ENCODE measurements around the gene XRRA1.

Gene XRRA1

DNA sequence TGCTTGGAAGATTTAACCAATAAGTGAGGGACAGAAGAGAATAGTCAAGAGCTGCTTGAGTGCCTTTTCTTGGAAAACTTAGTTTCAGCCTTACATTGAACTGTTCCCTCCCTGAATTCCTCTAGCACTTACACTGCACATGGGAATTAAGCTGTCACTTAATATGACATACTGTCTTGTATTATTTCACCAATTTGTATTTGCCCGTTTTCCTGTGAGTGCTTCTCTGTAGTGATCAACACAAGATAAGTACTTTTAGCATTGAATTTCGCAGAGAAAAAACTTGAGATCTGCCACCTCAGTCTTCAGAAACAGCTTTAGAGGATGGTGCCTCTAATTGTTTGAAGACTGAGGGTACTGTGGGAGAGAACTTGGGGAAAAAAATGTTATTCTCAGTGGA, 3.9 kb upstream of the XRRA1 start:
- Histone ChIP-seq H3F3A (ENCODE audit: low read depth) (no peaks in the 10 kb centered on the region), H3K79me2 (ENCODE audit: insufficient read depth, low read length) (peaks cover 86% of the 10 kb centered on the region), H3K4me3 (ENCODE audit: low read length, poor library complexity, severe bottlenecking) (peak overlapping the region; percentile 94), H2AFZ (ENCODE audit: low read length) (no peak overlapping the region), H3K4me2 (ENCODE audit: low read depth, low read length, poor library complexity, severe bottlenecking) (peak overlapping the region; percentile 87), H3K9me3 (ENCODE audit: insufficient read depth, low read depth, low read length) (no peaks in the 10 kb centered on the region), H3K9me2 (replicated peaks; ENCODE audit: low read depth, low read length) (no peaks in the 10 kb centered on the region), H3K9ac (ENCODE audit: low read depth, low read length, poor library complexity, severe bottlenecking) (peak overlapping the region; percentile 28), H3K4me1 (ENCODE audit: insufficient read depth, low read length, poor library complexity, severe bottlenecking) (peaks cover 76% of the 10 kb centered on the region), H3K27me3 (ENCODE audit: insufficient read depth, low read length, poor library complexity, severe bottlenecking) (no peaks in the 10 kb centered on the region), H4K20me1 (ENCODE audit: insufficient read depth, low read length, poor library complexity, severe bottlenecking) (peaks cover 75% of the 10 kb centered on the region), H3K36me3 (ENCODE audit: insufficient read depth, low read length) (no peaks in the 10 kb centered on the region)
- TF ChIP-seq, protein P1, sequence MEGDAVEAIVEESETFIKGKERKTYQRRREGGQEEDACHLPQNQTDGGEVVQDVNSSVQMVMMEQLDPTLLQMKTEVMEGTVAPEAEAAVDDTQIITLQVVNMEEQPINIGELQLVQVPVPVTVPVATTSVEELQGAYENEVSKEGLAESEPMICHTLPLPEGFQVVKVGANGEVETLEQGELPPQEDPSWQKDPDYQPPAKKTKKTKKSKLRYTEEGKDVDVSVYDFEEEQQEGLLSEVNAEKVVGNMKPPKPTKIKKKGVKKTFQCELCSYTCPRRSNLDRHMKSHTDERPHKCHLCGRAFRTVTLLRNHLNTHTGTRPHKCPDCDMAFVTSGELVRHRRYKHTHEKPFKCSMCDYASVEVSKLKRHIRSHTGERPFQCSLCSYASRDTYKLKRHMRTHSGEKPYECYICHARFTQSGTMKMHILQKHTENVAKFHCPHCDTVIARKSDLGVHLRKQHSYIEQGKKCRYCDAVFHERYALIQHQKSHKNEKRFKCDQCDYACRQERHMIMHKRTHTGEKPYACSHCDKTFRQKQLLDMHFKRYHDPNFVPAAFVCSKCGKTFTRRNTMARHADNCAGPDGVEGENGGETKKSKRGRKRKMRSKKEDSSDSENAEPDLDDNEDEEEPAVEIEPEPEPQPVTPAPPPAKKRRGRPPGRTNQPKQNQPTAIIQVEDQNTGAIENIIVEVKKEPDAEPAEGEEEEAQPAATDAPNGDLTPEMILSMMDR (conservative IDR thresholded peaks at IDR 0.05; ENCODE audit: low read length), result no peak
- no peak for TF ChIP-seq EZH2phosphoT487 (IDR thresholded peaks at IDR 0.05; ENCODE audit: borderline replicate concordance)

DNA sequence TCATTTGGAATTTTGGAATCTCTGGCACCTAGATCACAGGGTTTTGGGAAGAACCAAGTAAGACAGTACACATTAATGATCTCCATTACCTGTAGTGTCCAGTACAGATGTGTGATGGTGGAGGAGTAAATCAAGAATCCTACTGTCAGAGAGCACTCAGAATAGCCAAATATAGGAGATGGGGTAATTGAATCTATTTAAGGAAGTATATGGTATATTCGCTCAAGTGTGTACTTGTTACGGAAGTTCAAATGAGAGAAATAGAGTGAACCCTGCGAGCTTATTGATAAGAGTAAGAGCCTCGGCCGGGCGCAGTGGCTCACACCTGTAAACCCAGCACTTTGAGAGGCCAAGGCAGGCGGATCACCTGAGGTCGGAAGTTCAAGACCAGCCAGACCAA, 2.3 kb upstream of the XRRA1 start:
- peaks cover 60% of the 10 kb centered on the region for H4K20me1 ChIP-seq (ENCODE audit: insufficient read depth, low read length, poor library complexity, severe bottlenecking)
- no peaks in the 10 kb centered on the region for H3K9me3 ChIP-seq (ENCODE audit: insufficient read depth, low read depth, low read length)
- H3K4me2 ChIP-seq (ENCODE audit: low read depth, low read length, poor library complexity, severe bottlenecking), result peak overlapping the region; percentile 87

DNA sequence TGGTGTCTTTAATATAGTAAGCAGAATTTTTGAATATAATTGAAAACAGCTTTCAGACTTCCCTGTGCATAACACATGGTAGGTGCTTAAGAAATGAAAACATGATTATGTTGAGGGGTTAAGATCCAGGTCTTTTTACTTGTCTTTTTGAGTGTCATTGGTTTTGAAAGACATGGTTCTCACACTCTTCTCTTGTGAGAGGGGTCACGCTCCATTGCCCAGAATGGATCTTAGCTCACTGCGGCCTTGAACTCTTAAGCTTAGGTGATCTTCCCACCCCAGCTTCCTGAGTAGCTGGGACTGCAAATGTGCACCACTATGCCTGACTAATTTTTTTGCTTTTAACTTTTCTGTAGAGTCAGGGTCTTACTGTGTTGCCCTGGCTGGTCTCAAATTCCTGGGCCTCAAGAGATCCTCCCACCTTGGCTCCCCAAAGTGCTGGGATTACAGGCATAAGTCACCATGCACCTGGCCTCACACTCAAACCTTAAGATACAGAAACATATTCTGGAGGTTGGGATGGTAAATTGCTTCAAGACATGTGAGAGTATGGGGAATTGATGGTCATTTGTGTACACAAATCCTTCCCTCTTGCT, 1.6 kb upstream of the XRRA1 start:
- Histone ChIP-seq H4K20me1 (ENCODE audit: insufficient read depth, low read length, poor library complexity, severe bottlenecking) (peaks cover 54% of the 10 kb centered on the region), H3F3A (ENCODE audit: low read depth) (no peaks in the 10 kb centered on the region), H3K9me2 (replicated peaks; ENCODE audit: low read depth, low read length) (no peaks in the 10 kb centered on the region), H3K27me3 (ENCODE audit: insufficient read depth, low read length, poor library complexity, severe bottlenecking) (no peaks in the 10 kb centered on the region), H3K9ac (ENCODE audit: low read depth, low read length, poor library complexity, severe bottlenecking) (peak overlapping the region; percentile 97), H2AFZ (ENCODE audit: low read length) (no peak overlapping the region), H3K36me3 (ENCODE audit: insufficient read depth, low read length) (no peaks in the 10 kb centered on the region), H3K4me2 (ENCODE audit: low read depth, low read length, poor library complexity, severe bottlenecking) (peak overlapping the region; percentile 87), H3K9me3 (ENCODE audit: insufficient read depth, low read depth, low read length) (no peaks in the 10 kb centered on the region), H3K4me1 (ENCODE audit: insufficient read depth, low read length, poor library complexity, severe bottlenecking) (peaks cover 58% of the 10 kb centered on the region), H3K79me2 (ENCODE audit: insufficient read depth, low read length) (peaks cover 64% of the 10 kb centered on the region), H3K4me3 (ENCODE audit: low read length, poor library complexity, severe bottlenecking) (peak overlapping the region; percentile 94)
- TF ChIP-seq EZH2phosphoT487 (IDR thresholded peaks at IDR 0.05; ENCODE audit: borderline replicate concordance), result no peak
- TF ChIP-seq, protein P1 (conservative IDR thresholded peaks at IDR 0.05; ENCODE audit: low read length), result no peak

More for the DNA sequence above, 2.3 kb upstream of the XRRA1 start:
- Histone ChIP-seq H3K27me3 (ENCODE audit: insufficient read depth, low read length, poor library complexity, severe bottlenecking) (no peaks in the 10 kb centered on the region), H3K4me3 (ENCODE audit: low read length, poor library complexity, severe bottlenecking) (peak overlapping the region; percentile 94), H3K79me2 (ENCODE audit: insufficient read depth, low read length) (peaks cover 70% of the 10 kb centered on the region), H3K9ac (ENCODE audit: low read depth, low read length, poor library complexity, severe bottlenecking) (peak overlapping the region; percentile 97), H2AFZ (ENCODE audit: low read length) (no peak overlapping the region), H3K36me3 (ENCODE audit: insufficient read depth, low read length) (no peaks in the 10 kb centered on the region), H3F3A (ENCODE audit: low read depth) (no peaks in the 10 kb centered on the region), H3K9me2 (replicated peaks; ENCODE audit: low read depth, low read length) (no peaks in the 10 kb centered on the region), H3K4me1 (ENCODE audit: insufficient read depth, low read length, poor library complexity, severe bottlenecking) (peaks cover 62% of the 10 kb centered on the region)
- TF ChIP-seq, protein P1 (conservative IDR thresholded peaks at IDR 0.05; ENCODE audit: low read length), result no peak
- TF ChIP-seq EZH2phosphoT487 (IDR thresholded peaks at IDR 0.05; ENCODE audit: borderline replicate concordance), result no peak
